HepG2 (cell line): Measurements from ENCODE around the gene DNAH9. TPM values are rescaled to one million over a fixed set of nuclear protein-coding genes. Genes with fewer than 3 reads are reported as not detected.

ENCODE experiments used
- ATAC-seq: fragments of 200-7000 bp; cut with Tn5 transposase; 3 replicates; pipeline ENCODE4 v1.9.1; 2020; ENCODE audit warnings: mild to moderate bottlenecking, moderate library complexity
- BruUV-seq: library from RNA; stranded (reverse); fragments of 400-500 nt; replicated peaks from 2 replicates; lab custom pipeline; 2021; lab: Mats Ljungman, UMichigan
- CTCF ChIA-PET: fragments of 300-600 bp; formaldehyde crosslinking; extraction: SDS; loops from one replicate; lab custom pipeline; 2021; ENCODE audit warnings: low total read pairs, inconsistent platforms, low intra/inter-chr PET ratio; lab: Yijun Ruan, JAX
- POLR2A ChIA-PET: fragments of 350-600 bp; sonication (Branson Sonifier 250); formaldehyde crosslinking; loops from one replicate; lab custom pipeline; 2020; ENCODE audit warnings: antibody characterized with exemption, inconsistent platforms; lab: Yijun Ruan, JAX
- DNase-seq: peaks from one replicate; pipeline ENCODE4 v3.0.0-alpha.2; 2015; ENCODE audit warnings: low spot score
- FAIRE-seq: peaks from 3 replicates; lab custom pipeline; 2011; peaks lifted over from hg19 to GRCh38; lab: Jason Lieb, UNC
- H2AFZ ChIP-seq: one replicate; pipeline ENCODE4 v1.6.1; 2011; ENCODE audit warnings: low read length, inconsistent platforms
- H3K27ac ChIP-seq: fragments of 300-600 bp; 3 replicates; pipeline ENCODE4 v1.8.0; 2011; ENCODE audit warnings: mixed run types, mild to moderate bottlenecking, mixed read lengths, low read length, inconsistent platforms; ENCODE audit not compliant: insufficient read depth; ENCODE audit errors: extremely low read length
- H3K27me3 ChIP-seq, 2 experiments: fragments of 200-600 bp in 1 of 2; 2 replicates in 1 of 2; 3 replicates in 1 of 2; pipeline versions ENCODE4 v1.6.0 to v1.8.0; 2011; ENCODE audit warnings: low read length in 2 of 2, mild to moderate bottlenecking in 2 of 2, moderate library complexity in 2 of 2, inconsistent platforms in 1 of 2; ENCODE audit not compliant: insufficient read depth in 2 of 2, control insufficient read depth in 1 of 2
- H3K36me3 ChIP-seq, 2 experiments: fragments of 200-600 bp in 1 of 2; replicated peaks in 1 of 2; 2 replicates in 1 of 2; 3 replicates in 1 of 2; pipeline versions ENCODE4 v1.5.1 to v1.8.0; 2011; ENCODE audit warnings: low read length in 2 of 2, inconsistent platforms in 1 of 2; ENCODE audit not compliant: insufficient read depth in 2 of 2, control insufficient read depth in 1 of 2
- H3K4me1 ChIP-seq: 2 replicates; pipeline ENCODE4 v1.5.1; 2012; ENCODE audit warnings: low read length, inconsistent platforms; ENCODE audit not compliant: insufficient read depth
- H3K4me2 ChIP-seq: 2 replicates; pipeline ENCODE4 v1.6.0; 2011; ENCODE audit warnings: low read depth, low read length, inconsistent platforms
- H3K4me3 ChIP-seq, 3 experiments: fragments of 200-600 bp in 1 of 3; sonication (generic), shearing (Covaris generic) in 1 of 3; replicated peaks in 1 of 3; 2 replicates each; pipeline ENCODE4 v1.5.1; 2011 to 2016; ENCODE audit warnings: low read length in 3 of 3, inconsistent platforms in 2 of 3, low read depth in 2 of 3, mild to moderate bottlenecking in 2 of 3, control low read depth in 1 of 3, mixed read lengths in 1 of 3; ENCODE audit not compliant: insufficient read depth in 1 of 3
- H3K79me2 ChIP-seq: one replicate; pipeline ENCODE4 v1.6.1; 2011; ENCODE audit warnings: low read length, inconsistent platforms; ENCODE audit not compliant: insufficient read depth
- H3K9ac ChIP-seq: 2 replicates; pipeline ENCODE4 v1.6.0; 2011; ENCODE audit warnings: mild to moderate bottlenecking, low read depth, low read length, inconsistent platforms; ENCODE audit not compliant: insufficient read depth
- H3K9me3 ChIP-seq: 2 replicates; pipeline ENCODE4 v1.5.1; 2012; ENCODE audit warnings: mild to moderate bottlenecking, low read length
- H4K20me1 ChIP-seq: 2 replicates; pipeline ENCODE4 v1.6.0; 2011; ENCODE audit warnings: inconsistent platforms, mild to moderate bottlenecking, low read length, moderate library complexity; ENCODE audit not compliant: insufficient read depth
- DR1 ChIP-seq: sonication (generic); formaldehyde crosslinking; IDR thresholded peaks from 2 replicates; pipeline ENCODE4 v1.8.0; 2021; ENCODE audit warnings: mild to moderate bottlenecking, missing genetic modification reagents, inconsistent platforms
- FOXP1 ChIP-seq, 2 experiments: fragments of 450-650 bp in 1 of 2; IDR thresholded peaks; 2 replicates each; pipeline ENCODE4 v1.6.1; 2017 to 2018; ENCODE audit warnings: antibody characterized with exemption in 1 of 2
- HNRNPUL1 ChIP-seq: fragments of 200-400 bp; formaldehyde crosslinking; IDR thresholded peaks from 2 replicates; pipeline ENCODE4 v1.6.1; 2017; ENCODE audit warnings: low read depth, mild to moderate bottlenecking, low read length, moderate library complexity
- KLF11 ChIP-seq: IDR thresholded peaks from 2 replicates; pipeline ENCODE4 v1.6.1; 2016; ENCODE audit warnings: missing compliant biosample characterization
- SOX13 ChIP-seq, 3 experiments: fragments of 450-650 bp in 1 of 3; sonication (generic) in 1 of 3; formaldehyde crosslinking in 1 of 3; IDR thresholded peaks in 2 of 3; conservative IDR thresholded peaks in 1 of 3; 2 replicates each; pipeline versions ENCODE4 v1.5.0 to v1.6.1; 2016 to 2020; ENCODE audit warnings: antibody characterized with exemption in 1 of 3, mild to moderate bottlenecking in 1 of 3, missing compliant biosample characterization in 1 of 3, missing genetic modification reagents in 1 of 3, moderate library complexity in 1 of 3
- ZNF225 ChIP-seq: sonication (generic); formaldehyde crosslinking; IDR thresholded peaks from 2 replicates; pipeline ENCODE4 v1.4.0; 2020; ENCODE audit warnings: mild to moderate bottlenecking, missing genetic modification reagents
- ZNF264 ChIP-seq: sonication (generic); formaldehyde crosslinking; IDR thresholded peaks from 2 replicates; pipeline ENCODE4 v1.4.0; 2020; ENCODE audit warnings: missing genetic modification reagents
- ZNF382 ChIP-seq: sonication (generic); formaldehyde crosslinking; IDR thresholded peaks from 2 replicates; pipeline ENCODE4 v1.5.0; 2020; ENCODE audit warnings: missing genetic modification reagents, mild to moderate bottlenecking, borderline replicate concordance
- ZNF432 ChIP-seq: sonication (generic); formaldehyde crosslinking; IDR thresholded peaks from 2 replicates; pipeline ENCODE4 v1.5.0; 2020; ENCODE audit warnings: missing genetic modification reagents, mild to moderate bottlenecking, borderline replicate concordance
- WGBS: methylation state at CpG from one replicate; pipeline ENCODE4 v1.1.6; 2017; ENCODE audit warnings: low lambda C conversion rate; 5-methylcytosine and 5-hydroxymethylcytosine counted together
- in situ Hi-C: cut with HindIII; loops from 2 replicates; pipeline ENCODE4 v1.10.0; 2017; ENCODE audit warnings: low pct_unique_long_range_greater_than_20kb; ENCODE audit not compliant: extremely low pct_ligation_motif_present
- intact Hi-C: fragments of 100-400 bp; cut with micrococcal nuclease; formaldehyde crosslinking; loops from one replicate; pipeline ENCODE4 v1.10.0; 2022; ENCODE audit not compliant: unreplicated experiment
- polyA plus RNA-seq, 8 experiments: library from polyadenylated mRNA; depleted of rRNA in 3 of 8; stranded (reverse) in 7 of 8; unstranded in 1 of 8; fragments of >200 nt; fragmentation: Illumina TruSeq in 4 of 8; extraction: Trizol in 4 of 8; gene quantifications; 2 replicates each; pipeline versions ENCODE4 v1.2.1 to v1.2.3, GENCODE V29; 2011 to 2016; ENCODE audit warnings: low read depth in 4 of 8, missing spikeins in 1 of 8, mixed read lengths in 1 of 8; ENCODE audit not compliant: insufficient read depth in 1 of 8
- total RNA-seq, 5 experiments: library from RNA; depleted of rRNA; stranded (reverse); fragments of >200 nt; fragmentation: Illumina TruSeq; extraction: Trizol; gene quantifications; 2 replicates each; pipeline ENCODE4 v1.2.3, GENCODE V29; 2016; ENCODE audit warnings: low read depth in 1 of 5
- TF ChIP-seq, protein P1 (sequence below): sonication (generic); formaldehyde crosslinking; IDR thresholded peaks from 2 replicates; pipeline ENCODE4 v1.8.1; 2023; ENCODE audit warnings: mild to moderate bottlenecking, inconsistent platforms, moderate library complexity, missing genetic modification reagents, borderline replicate concordance

Gene DNAH9
- total and polyA plus RNA-seq, 2 of the 13 experiments (the other 11 are each of a cell fraction or from before 2014, with no cell fraction given), result not detected

DNA sequence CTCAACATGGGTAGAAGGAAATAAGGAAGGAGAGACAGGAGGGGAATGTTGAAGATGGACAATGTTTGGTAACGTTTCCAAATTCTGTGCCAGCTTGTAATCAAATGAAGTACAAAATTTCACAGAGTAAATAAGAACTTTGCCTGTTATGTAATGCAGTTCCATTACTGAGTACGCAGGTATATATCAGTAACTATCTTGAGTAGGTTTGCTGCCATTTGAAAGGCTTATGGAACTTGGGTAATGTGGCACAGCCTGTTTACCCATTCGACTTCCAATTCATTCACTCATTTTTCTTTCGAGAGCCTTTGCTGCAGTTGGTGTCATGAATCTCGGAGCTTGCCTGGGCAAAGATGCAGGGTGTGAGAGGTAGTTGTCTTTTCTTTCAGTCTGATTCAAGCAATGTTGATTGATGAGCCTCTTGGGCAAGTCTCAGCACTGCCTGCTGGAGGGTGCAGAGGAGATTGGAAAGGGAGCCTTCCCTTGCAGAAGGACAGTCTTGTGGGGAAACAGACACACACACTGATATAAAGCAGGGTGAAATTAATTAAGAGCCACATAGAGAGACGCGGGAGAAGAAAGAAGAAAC is 345.6 kb downstream of the DNAH9 start:
- FAIRE-seq (no peak), ATAC-seq (no peak), DNase-seq (no peak)
- ChIA-PET CTCF (no interaction called here), POLR2A (no interaction called here)
- TF ChIP-seq HNRNPUL1 (no peak), FOXP1 (IDR thresholded peaks at IDR 0.05) (no peak), FOXP1 (CRISPR knock-in tag; IDR thresholded peaks at IDR 0.05) (no peak), DR1 (no peak), ZNF432 (CRISPR knock-in tag) (no peak), ZNF225 (CRISPR knock-in tag) (no peak)
- TF ChIP-seq, protein P1, sequence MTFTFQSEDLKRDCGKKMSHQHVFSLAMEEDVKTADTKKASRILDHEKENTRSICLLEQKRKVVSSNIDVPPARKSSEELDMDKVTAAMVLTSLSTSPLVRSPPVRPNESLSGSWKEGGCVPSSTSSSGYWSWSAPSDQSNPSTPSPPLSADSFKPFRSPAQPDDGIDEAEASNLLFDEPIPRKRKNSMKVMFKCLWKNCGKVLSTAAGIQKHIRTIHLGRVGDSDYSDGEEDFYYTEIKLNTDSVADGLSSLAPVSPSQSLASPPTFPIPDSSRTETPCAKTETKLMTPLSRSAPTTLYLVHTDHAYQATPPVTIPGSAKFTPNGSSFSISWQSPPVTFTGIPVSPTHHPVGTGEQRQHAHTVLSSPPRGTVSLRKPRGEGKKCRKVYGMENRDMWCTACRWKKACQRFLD (CRISPR knock-in tag), result no peak
- H4K20me1 ChIP-seq, result no peaks in the 10 kb centered on the region
- H3K4me1 ChIP-seq, result no peaks in the 10 kb centered on the region
- no peak overlapping the region for H3K4me2 ChIP-seq
- H3K79me2 ChIP-seq, result no peaks in the 10 kb centered on the region
- H3K36me3 ChIP-seq, result no peaks in the 10 kb centered on the region
- H3K9me3 ChIP-seq, result no peaks in the 10 kb centered on the region
- intact Hi-C loops (no loop called here), in situ Hi-C loops (no loop called here)
- no peak overlapping the region for H3K9ac ChIP-seq
- no TSS peak for BruUV-seq
- H3K4me3 ChIP-seq, result no peak overlapping the region
- H3K27me3 ChIP-seq, result no peaks in the 10 kb centered on the region
- H3K27ac ChIP-seq, result no peak overlapping the region
- no peak overlapping the region for H2AFZ ChIP-seq
- WGBS, result 43% methylated on average over 7 of the region's 7 CpGs

DNA sequence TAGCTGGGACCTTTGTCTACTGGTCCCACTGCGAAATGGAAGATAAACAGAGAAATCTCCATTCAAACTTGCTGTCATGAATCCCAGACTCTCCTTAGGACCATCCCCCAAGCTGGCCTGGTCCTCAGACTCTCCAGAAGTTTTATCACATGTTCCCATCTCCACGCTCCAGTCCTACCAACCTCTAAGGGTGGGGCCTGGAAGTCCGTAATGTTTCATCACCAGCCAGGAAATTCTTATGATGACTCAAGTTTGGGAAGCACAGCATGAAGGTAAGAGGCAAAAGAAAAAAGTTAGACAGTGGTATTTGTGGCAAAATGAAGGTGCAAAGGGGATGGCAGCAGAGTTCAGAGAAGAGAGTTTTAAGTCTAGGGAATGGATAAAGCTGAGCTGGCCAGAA is 346.3 kb downstream of the DNAH9 start:
- CTCF ChIA-PET, result no interaction called here
- FAIRE-seq, result no peak
- Histone ChIP-seq H3K4me1 (no peaks in the 10 kb centered on the region), H3K4me2 (no peak overlapping the region), H3K9me3 (no peaks in the 10 kb centered on the region), H2AFZ (no peak overlapping the region), H3K4me3 (no peak overlapping the region), H3K79me2 (no peaks in the 10 kb centered on the region), H3K27ac (no peak overlapping the region)
- no peak for ATAC-seq
- in situ Hi-C loops, result no loop called here
- 27% methylated on average over 3 of the region's 3 CpGs for WGBS
- POLR2A ChIA-PET, result no interaction called here
- no peak for TF ChIP-seq ZNF382 (CRISPR knock-in tag)
- TF ChIP-seq ZNF264 (CRISPR knock-in tag), result no peak
- no peak for TF ChIP-seq SOX13 (IDR thresholded peaks at IDR 0.05)
- no peak for TF ChIP-seq SOX13 (CRISPR knock-in tag; conservative IDR thresholded peaks at IDR 0.05 in 1 of 2, IDR thresholded peaks at IDR 0.05 in 1 of 2)
- no peak for TF ChIP-seq KLF11 (CRISPR knock-in tag)
- TF ChIP-seq, all 625 proteins: peak for 0
- Histone ChIP-seq H4K20me1 (no peaks in the 10 kb centered on the region), H3K36me3 (no peaks in the 10 kb centered on the region), H3K9ac (no peak overlapping the region), H3K27me3 (no peaks in the 10 kb centered on the region)
- no TSS peak for BruUV-seq
- DNase-seq, result no peak
- intact Hi-C loops, result no loop called here
